AG09319 (cell line): Measurements from ENCODE around the gene ABHD10.
"Not testable (repeated sequence)": the region's sequence is repeated elsewhere in the genome, so short reads cannot be mapped to it uniquely, and the experiment has no call there.

Experiments used
- DNase-seq: peaks from one replicate; pipeline ENCODE4 v3.0.0-alpha.2; 2010; ENCODE audit warnings: low read depth; ENCODE audit errors: extremely low read depth
- TF ChIP-seq, protein P1 (sequence below): IDR thresholded peaks from 2 replicates; pipeline ENCODE4 v1.5.1; 2011; ENCODE audit warnings: low read depth, mild to moderate bottlenecking, inconsistent platforms, low read length, moderate library complexity

ABHD10 gene

DNA sequence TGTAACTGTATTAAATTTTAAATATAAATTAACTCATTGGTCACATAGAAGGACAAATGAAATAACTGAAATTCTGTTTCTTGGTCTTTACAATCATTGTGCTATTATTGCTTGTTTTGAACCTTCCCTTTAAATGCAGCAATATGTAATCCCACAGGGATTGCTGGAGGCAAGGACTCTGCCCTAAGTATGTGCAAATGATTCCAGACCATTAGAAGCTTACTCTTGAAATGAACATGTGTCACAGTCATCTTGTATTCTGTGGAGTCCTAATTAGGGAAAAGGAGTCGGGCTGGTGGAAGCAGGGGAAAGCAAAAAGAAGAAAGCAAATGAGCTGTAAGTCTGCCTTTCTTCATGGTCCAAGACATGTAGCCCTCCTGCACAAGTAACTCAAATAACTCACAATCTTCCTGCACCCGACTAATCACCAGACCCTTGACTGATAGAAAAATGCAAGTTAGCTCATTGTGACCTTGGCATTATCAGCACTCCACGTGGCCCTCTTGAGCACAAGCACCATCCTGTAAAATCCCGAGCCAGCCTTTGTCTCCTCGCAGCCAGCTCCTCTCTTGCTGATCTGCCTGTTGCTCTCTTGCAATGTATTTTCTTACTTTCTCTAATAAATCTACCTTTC is 53.4 kb downstream of the ABHD10 start:
- TF ChIP-seq, protein P1, sequence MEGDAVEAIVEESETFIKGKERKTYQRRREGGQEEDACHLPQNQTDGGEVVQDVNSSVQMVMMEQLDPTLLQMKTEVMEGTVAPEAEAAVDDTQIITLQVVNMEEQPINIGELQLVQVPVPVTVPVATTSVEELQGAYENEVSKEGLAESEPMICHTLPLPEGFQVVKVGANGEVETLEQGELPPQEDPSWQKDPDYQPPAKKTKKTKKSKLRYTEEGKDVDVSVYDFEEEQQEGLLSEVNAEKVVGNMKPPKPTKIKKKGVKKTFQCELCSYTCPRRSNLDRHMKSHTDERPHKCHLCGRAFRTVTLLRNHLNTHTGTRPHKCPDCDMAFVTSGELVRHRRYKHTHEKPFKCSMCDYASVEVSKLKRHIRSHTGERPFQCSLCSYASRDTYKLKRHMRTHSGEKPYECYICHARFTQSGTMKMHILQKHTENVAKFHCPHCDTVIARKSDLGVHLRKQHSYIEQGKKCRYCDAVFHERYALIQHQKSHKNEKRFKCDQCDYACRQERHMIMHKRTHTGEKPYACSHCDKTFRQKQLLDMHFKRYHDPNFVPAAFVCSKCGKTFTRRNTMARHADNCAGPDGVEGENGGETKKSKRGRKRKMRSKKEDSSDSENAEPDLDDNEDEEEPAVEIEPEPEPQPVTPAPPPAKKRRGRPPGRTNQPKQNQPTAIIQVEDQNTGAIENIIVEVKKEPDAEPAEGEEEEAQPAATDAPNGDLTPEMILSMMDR = no peak
- no peak for DNase-seq

DNA sequence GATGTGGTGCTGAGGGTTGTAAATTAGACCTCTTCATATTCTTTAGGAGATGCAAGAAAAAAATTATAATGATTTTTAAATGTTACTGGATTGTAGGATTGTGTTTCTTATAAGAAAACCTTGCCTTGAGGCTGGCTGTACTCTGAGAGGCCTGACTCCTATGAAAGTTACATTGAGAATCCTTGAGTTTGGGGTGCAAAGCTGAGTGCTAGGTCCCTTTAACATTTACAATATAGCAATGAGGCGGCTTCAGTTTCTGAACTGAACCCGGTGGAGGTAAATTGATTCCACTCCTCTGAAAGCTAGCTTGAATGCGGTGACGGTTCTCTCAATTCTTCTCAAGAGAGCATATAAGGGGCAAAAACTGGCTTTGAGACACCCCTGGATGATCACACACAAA is 55.6 kb downstream of the ABHD10 start, which contains the start of gene TMPRSS7:
TSS of gene TMPRSS7 (plus strand) at position 301 of the 400 bp plus-strand sequence. CDS start 110 bp downstream, outside the sequence.
- TF ChIP-seq, protein P1 = no peak
- DNase-seq = no peak

DNA sequence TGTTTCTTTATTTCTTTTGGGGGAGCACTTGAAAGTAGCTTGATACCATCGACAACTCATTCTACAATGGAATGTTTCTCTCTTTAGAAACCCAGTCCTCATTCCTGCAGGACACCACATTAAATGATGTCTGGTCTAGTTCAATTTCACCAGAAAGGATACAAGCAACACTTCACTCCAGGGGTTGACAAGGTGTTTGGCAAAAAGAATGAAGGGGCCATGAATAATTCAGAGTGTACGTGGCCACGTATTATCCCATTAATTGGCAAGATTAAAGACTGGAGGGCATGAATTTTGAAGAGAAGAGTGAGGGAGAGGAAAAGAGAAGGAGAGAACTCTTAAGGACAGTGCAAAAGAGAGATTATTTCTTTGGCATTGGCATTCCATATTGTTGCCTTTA is 56.4 kb downstream of the ABHD10 start:
- DNase-seq = no peak
- TF ChIP-seq, protein P1 = no peak

DNA sequence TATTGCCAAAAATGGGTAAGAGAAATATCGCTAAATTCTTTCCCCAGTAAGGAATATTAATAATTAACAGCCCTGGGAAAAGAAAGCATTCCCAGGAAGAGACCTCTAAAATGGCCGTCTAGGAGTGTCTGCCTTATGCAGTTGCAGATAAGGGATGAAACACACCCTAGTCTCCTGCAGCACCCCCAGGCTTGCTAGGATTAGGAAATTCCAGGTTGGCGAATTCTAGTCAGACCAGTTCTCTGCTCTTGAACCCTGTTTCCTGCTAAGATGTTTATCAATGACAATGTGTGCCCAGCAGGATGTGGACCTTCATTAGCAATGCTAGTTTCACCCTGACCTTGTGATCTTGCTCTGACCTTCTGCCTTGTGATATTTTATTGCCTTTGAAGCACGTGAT is 58.4 kb downstream of the ABHD10 start:
- DNase-seq = not testable (repeated sequence)

DNA sequence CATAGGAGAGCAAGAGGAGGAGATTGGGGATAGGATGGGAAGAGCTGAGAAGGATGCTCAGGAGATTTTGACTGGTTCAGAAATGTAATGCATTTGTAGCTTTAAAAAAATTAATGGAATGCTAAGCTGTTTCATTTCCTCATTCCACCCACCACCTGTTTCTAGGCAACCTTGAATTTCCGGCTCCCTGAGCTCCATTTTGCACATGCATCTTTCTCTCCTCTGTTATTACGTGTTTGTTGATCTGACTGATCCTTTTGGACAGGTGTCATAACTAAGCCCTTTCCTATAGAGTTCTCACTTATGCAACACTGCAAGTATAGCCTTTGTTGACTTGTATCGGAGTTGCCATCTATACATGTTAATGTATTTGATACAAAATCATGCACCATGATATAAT is 60.0 kb downstream of the ABHD10 start:
- DNase-seq = no peak
- TF ChIP-seq, protein P1 = no peak

DNA sequence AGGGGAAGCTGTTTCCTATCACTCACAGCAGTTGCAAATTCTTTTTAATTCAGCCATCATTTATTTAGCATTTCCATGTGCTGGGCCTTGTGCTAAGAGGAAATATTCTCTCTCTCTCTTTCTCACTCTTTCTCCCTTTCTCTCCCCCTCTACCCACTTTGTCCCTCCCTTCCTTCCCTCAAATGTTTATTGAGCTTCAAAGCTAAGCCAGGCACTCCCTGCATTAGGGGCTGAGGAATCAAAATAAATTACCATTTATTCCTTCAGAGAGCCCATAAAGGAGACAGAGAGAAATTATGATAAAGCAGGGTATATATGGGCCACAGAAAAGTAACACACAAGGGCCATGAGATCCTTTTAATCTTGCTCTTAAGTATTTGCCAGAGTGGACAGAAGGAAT is 62.5 kb downstream of the ABHD10 start:
- TF ChIP-seq, protein P1 = no peak
- DNase-seq = no peak

DNA sequence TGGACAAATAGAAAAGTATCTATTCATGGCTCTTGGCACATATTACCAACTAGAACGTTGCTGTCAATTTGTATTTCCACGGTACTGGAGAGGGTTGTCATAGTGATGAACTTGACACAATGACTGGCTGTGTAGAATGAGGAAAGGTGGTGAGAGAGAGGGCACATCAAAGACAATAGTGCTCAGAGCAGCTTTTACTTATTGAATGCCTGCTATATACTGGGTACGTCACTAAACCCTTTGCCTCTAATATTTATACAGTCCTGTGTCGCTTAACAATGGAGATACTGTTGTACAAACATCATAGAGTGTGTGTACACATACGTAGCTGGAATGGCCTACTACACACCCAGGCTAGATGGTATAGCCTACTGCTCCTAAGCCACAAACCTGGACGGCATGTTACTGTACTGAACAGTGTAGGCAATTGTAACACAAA is 64.0 kb downstream of the ABHD10 start:
- no peak for DNase-seq
- TF ChIP-seq, protein P1 = no peak
